Right lobe of liver (tissue), 4 donors: ENCODE data around the gene ACCSL.

Experiments
- POLR2A ChIP-seq: fragments of 450-650 bp; IDR thresholded peaks from one replicate; pipeline ENCODE4 v1.6.1; 2017; ENCODE audit warnings: antibody characterized with exemption, mild to moderate bottlenecking
- TF ChIP-seq, protein P1 (sequence below), 4 donors: fragments of 200-600 bp in 3 of 4; fragments of 450-650 bp in 1 of 4; IDR thresholded peaks; one replicate each; pipeline versions ENCODE4 v1.5.1 to v1.8.0; 2016 to 2022; ENCODE audit warnings: antibody characterized with exemption in 4 of 4, mild to moderate bottlenecking in 2 of 4
- donor health status: DM: no; HTN: no; CAD: no.
- donor health status: DM: no; HTN: no; CAD: no.
- donor health status: DM: no; HTN: yes; CAD: no.

- TF ChIP-seq POLR2A = no peak
- TF ChIP-seq, protein P1, sequence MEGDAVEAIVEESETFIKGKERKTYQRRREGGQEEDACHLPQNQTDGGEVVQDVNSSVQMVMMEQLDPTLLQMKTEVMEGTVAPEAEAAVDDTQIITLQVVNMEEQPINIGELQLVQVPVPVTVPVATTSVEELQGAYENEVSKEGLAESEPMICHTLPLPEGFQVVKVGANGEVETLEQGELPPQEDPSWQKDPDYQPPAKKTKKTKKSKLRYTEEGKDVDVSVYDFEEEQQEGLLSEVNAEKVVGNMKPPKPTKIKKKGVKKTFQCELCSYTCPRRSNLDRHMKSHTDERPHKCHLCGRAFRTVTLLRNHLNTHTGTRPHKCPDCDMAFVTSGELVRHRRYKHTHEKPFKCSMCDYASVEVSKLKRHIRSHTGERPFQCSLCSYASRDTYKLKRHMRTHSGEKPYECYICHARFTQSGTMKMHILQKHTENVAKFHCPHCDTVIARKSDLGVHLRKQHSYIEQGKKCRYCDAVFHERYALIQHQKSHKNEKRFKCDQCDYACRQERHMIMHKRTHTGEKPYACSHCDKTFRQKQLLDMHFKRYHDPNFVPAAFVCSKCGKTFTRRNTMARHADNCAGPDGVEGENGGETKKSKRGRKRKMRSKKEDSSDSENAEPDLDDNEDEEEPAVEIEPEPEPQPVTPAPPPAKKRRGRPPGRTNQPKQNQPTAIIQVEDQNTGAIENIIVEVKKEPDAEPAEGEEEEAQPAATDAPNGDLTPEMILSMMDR (IDR thresholded peaks at IDR 0.05) = peak; percentile 70 to 84 (median 80)
Measured at GRCh38 chr11:44094260-44094868, 46.6 kb downstream of the ACCSL start.
